ENCODE measurements around the gene PHLPP1. TPM values are rescaled to one million over a fixed set of nuclear protein-coding genes. Genes with fewer than 3 reads are reported as not detected.

The PHLPP1 gene
- total RNA-seq, 1 experiment from 2014 or later, result 39.9 TPM

GRCh38 chr18:62933261-62933887 lies 218.0 kb downstream of the PHLPP1 start:
- H3K9me3 Mint-ChIP-seq, result peaks cover 7 to 27% of the 10 kb centered on the region in 2 experiments; a peak in 3 of 5 replicates
- no peaks in the 10 kb centered on the region for H3K4me1 Mint-ChIP-seq
- TF ChIP-seq CTCF (conservative IDR thresholded peaks at IDR 0.05), result no peak
- no peaks in the 10 kb centered on the region for H3K27me3 ChIP-seq (ENCODE audit: insufficient read depth, low read length)
- no peak overlapping the region for H2BK12ac ChIP-seq (ENCODE audit: insufficient read length, low read depth, low read length)
- no peak overlapping the region for H3K9ac ChIP-seq (ENCODE audit: extremely low read depth, insufficient read length, low read length)
- H4K5ac ChIP-seq (ENCODE audit: insufficient read length, low read depth, low read length), result no peak overlapping the region
- no peaks in the 10 kb centered on the region for H3K9me3 ChIP-seq (ENCODE audit: control insufficient read depth, low read depth, low read length)
- no peak overlapping the region for H3K4me3 Mint-ChIP-seq
- H4K20me1 ChIP-seq (ENCODE audit: control insufficient read depth, insufficient read depth, insufficient read length), result no peaks in the 10 kb centered on the region
- no peak overlapping the region for H3K23ac ChIP-seq (ENCODE audit: insufficient read length, low read depth, low read length)
- no peaks in the 10 kb centered on the region for H3K4me1 ChIP-seq (ENCODE audit: insufficient read depth, low read length)
- H4K91ac ChIP-seq (ENCODE audit: insufficient read length, low read depth, low read length), result no peak overlapping the region
- H3K27me3 Mint-ChIP-seq (ENCODE audit: low read depth), result no peaks in the 10 kb centered on the region
- no peak overlapping the region for H3K4me2 ChIP-seq (ENCODE audit: insufficient read depth, insufficient read length, low read length)
- H3K27ac Mint-ChIP-seq, result no peak overlapping the region
- H3T11ph ChIP-seq (ENCODE audit: low read length), result no peak overlapping the region
- no peak overlapping the region for H3K27ac ChIP-seq (ENCODE audit: insufficient read length, low read depth, low read length)
- no peak overlapping the region for H2BK120ac ChIP-seq (ENCODE audit: low read depth, low read length, poor library complexity, severe bottlenecking)
- H3K18ac ChIP-seq (ENCODE audit: insufficient read length, low read depth, low read length), result no peak overlapping the region
- no peak overlapping the region for H2BK20ac ChIP-seq (ENCODE audit: low read depth, low read length, poor library complexity, severe bottlenecking)
- H3K14ac ChIP-seq (ENCODE audit: insufficient read depth, low read length), result no peak overlapping the region
- H3K56ac ChIP-seq (ENCODE audit: insufficient read length, low read depth, low read length), result no peak overlapping the region
- H3K23me2 ChIP-seq (ENCODE audit: insufficient read length, low read depth, low read length, poor library complexity, severe bottlenecking), result no peaks in the 10 kb centered on the region
- H2BK5ac ChIP-seq (ENCODE audit: insufficient read length, low read length), result no peak overlapping the region
- H3K4ac ChIP-seq (ENCODE audit: low read depth, low read length), result no peak overlapping the region
- peaks cover 14 to 41% (median 24%) of the 10 kb centered on the region in 3 experiments; a peak in 6 of 7 replicates for H3K36me3 Mint-ChIP-seq (ENCODE audit: insufficient read depth in 1 of 3, low read depth in 3 of 3)
- H2BK15ac ChIP-seq (ENCODE audit: low read depth, low read length), result no peak overlapping the region
- no peaks in the 10 kb centered on the region for H3K79me1 ChIP-seq (ENCODE audit: insufficient read depth, low read depth, low read length, poor library complexity, severe bottlenecking)
- H4K8ac ChIP-seq (replicated peaks; ENCODE audit: insufficient read length, low read depth, low read length), result no peak overlapping the region
- no peaks in the 10 kb centered on the region for H3K79me2 ChIP-seq (ENCODE audit: insufficient read depth, low read length)
- no peak overlapping the region for H2AFZ ChIP-seq (ENCODE audit: low read length)
- no peak overlapping the region for H2AK5ac ChIP-seq (ENCODE audit: insufficient read length, low read length)
- no peak for DNase-seq
- WGBS (ENCODE audit: extremely low coverage, insufficient read length, low lambda C conversion rate), result no CpG with 5 or more reads among the region's 2 CpGs

Data from H9 (cell line).